ENCODE results near the gene GGT1.
"Not testable (repeated sequence)": the region's sequence is repeated elsewhere in the genome, so short reads cannot be mapped to it uniquely, and the experiment has no call there.

The GGT1 gene

DNA sequence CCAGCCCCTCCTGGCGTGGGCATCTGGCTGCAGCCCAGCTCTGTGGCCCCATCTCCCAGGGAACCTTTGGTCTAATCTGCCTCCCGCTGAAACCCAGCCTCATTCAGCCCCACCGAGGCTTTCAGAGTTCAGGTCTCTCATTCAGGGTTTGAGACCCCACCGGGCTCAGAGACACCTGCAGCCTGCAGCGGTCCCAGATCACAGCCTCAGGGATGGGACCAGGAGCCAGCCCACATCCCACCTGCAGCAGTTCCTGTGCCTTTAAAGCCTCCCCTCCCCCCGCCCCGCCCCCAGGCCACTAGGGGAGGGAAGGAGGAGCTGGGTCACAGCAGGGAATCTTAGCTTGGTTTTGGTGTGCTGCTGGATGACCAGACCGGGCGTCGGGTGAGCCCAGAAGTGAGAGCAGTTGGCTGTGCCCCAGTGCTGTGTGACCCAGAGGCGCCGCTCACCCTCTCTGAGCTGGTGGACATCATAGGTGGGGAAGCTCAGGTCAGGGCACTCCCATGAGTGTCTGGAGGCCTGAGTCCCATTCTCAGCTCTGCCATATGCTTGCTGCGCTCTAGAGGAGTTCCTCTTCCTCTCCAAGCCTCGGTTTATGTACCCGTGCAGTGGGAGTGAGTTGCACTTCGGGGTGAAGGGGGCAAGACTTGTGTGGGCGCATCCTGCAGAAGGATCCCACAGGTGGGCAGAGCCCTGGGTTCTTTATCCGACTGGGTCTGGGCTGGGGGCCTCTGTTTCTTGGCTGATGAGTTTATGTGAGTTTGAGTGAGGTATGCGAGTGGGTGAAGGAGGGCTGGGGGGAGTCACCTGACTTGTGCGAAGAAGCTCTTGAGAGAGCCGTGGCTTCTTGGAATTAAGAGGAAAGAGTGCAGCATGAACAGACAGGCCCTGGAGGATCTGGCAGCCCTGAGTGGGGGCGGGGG is at the start of gene GGT1:
Gene GGT1 (plus strand): TSS at position 347 of the 923 bp plus-strand sequence. CDS start 7,889 bp downstream, outside the sequence.
- H3K9me3 Mint-ChIP-seq; H3K27me3 Mint-ChIP-seq; intact Hi-C loops (cut with micrococcal nuclease); H3K36me3 Mint-ChIP-seq (ENCODE audit: low read depth): not testable (repeated sequence)
- peak within 1 kb of the TSS; percentile 54 for H3K4me3 Mint-ChIP-seq
- peaks cover 47% of the 10 kb centered on the region for H3K4me1 Mint-ChIP-seq (ENCODE audit: low read depth)
- peak within 1 kb of the TSS; percentile 78 for H3K27ac Mint-ChIP-seq

DNA sequence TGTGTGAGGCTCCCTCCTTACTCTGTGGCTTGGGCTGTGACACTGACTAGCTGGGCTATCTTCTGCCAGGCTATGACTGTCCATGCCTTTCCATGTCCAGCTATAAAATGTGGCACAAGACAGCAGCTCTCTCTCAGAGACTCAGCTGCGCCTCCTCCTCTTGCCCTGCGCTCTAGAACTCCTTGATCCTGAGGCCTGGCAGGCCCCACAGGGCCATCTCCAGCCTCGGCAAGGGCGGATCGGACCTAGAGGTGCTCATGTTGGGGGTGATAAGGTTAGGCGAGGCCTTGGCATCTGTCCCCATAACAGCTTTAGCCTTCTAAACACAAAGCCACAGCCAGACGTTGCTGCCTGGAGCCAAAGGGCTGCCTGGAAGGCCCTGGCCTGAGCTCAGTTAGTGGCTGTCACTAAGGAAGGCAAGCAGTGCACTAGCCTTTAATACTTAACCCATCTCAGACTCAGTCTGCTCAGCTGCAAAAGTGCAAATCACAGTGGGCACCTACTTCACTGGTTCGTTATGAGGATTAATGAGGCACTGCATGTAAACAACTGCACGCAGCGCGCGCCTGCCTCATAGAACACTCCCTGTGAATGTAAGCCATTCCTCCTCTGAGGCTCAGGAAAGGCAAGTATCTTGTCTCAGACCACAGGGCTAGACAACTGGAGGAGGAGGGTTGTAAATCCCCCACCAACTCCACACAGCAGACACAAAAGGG is 49.2 kb upstream of the GGT1 start:
- peaks cover 71% of the 10 kb centered on the region for H3K4me1 Mint-ChIP-seq (ENCODE audit: low read depth)

DNA sequence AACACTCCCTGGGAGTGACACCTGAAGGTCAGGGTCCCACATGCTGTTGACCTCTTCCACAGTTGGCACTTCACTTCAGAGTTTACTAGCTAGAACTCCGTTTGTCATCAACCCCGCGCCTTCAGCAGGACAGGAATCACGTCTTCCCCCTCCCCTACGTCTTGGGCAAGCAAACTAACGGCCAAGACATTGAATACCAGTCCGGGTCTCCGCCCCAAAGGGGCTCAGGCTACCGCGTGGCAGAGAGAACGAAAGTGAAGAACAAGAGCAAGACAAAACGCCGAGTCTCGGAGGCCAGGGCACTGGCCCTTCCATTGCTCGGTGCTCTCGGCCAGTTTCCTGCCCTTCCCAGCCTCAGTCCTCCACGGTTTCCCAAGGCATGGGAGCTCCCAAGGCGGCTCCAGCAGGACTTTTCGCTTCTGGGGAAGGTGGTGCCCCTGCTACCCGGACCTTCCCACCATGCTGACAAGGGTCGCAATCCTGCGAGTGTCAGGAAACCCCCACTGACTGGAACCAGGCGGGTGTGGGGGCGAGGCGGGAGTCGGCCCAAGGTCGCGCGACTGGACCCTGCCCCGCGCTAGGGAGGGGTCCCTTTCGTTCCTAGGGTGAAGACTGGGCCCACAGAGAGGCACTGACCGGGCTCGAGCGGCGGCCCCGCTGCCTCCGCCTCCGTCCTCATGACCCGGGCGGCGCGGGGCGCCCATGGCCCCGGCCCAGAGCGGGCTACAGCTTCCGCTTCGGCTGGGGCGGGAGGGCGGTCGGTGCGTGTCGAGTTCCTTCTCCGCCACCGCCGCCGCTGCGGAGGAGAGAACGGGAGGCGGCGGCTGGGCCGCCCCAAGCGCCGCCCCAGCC is 48.5 kb upstream of the GGT1 start, which contains the start of gene GUCD1:
Gene GUCD1 (minus strand): TSS at position 826 of the 852 bp plus-strand sequence. CDS start 147 bp downstream, at position 679.
- peak within 1 kb of the TSS; percentile 93 for H3K27ac Mint-ChIP-seq
- peaks cover 69% of the 10 kb centered on the region for H3K36me3 Mint-ChIP-seq (ENCODE audit: low read depth)
- H3K27me3 Mint-ChIP-seq, result no peaks in the 10 kb centered on the region
- intact Hi-C loops (cut with micrococcal nuclease), result no loop called here
- H3K9me3 Mint-ChIP-seq, result no peaks in the 10 kb centered on the region
- peaks cover 69% of the 10 kb centered on the region for H3K4me1 Mint-ChIP-seq (ENCODE audit: low read depth)
- H3K4me3 Mint-ChIP-seq, result peak within 1 kb of the TSS; percentile 94

More for the DNA sequence above, 49.2 kb upstream of the GGT1 start:
- no peaks in the 10 kb centered on the region for H3K9me3 Mint-ChIP-seq
- peak overlapping the region; percentile 93 for H3K27ac Mint-ChIP-seq
- no peaks in the 10 kb centered on the region for H3K27me3 Mint-ChIP-seq
- peak overlapping the region; percentile 94 for H3K4me3 Mint-ChIP-seq
- H3K36me3 Mint-ChIP-seq (ENCODE audit: low read depth), result peaks cover 69% of the 10 kb centered on the region
- intact Hi-C loops (cut with micrococcal nuclease), result no loop called here

DNA sequence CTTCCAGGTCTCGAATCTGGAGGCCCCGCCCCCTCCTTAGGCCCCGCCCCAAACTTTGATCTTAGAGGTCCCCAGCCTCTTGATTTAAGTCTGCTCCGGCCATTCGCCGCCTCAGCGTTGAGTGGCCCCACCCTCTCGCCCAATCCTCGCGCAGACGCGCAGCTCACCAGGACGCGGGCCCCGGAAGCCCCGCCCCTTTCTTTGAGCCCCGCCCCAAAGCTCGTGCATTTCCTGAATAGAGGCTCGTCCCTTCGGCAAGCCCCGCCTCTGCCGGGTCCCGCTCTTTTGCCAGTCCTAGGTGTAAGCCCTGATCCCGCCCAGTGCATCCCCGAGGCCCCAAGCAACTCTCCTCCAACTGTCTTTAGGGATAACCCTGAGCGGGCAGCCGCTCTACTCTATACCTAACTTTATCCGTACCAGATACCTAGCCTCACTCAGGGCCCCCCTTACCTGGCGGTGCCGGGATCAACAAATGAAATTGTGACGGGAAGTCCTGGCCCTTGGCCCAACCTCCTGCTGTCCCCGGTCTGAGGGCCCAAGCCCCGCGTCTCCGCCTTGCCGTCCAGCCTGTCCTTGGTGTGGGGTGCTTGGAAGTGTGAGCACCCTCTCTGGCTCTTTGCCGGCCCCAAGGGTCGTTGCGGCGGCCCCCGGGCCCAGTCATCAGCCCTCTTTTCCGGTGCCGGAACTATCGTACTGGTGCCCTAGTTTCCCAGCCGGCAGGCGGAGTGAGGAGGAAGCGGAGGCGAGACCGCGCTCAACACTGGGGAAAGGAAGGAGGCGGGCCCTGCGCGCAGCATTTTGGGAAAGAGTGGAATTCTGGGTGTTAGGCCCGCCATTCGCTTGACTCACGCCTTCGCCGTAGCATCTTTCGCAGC is 47.6 kb upstream of the GGT1 start, which contains the start of gene SNRPD3:
Gene SNRPD3 (plus strand): TSS at position 835 of the 875 bp plus-strand sequence. CDS start 1,676 bp downstream, outside the sequence.
- Mint-ChIP-seq H3K4me1 (ENCODE audit: low read depth) (peaks cover 63% of the 10 kb centered on the region), H3K9me3 (no peaks in the 10 kb centered on the region), H3K27ac (peak within 1 kb of the TSS; percentile 93), H3K36me3 (ENCODE audit: low read depth) (peaks cover 66% of the 10 kb centered on the region), H3K4me3 (peak within 1 kb of the TSS; percentile 94), H3K27me3 (no peaks in the 10 kb centered on the region)
- intact Hi-C loops (cut with micrococcal nuclease), result no loop called here

DNA sequence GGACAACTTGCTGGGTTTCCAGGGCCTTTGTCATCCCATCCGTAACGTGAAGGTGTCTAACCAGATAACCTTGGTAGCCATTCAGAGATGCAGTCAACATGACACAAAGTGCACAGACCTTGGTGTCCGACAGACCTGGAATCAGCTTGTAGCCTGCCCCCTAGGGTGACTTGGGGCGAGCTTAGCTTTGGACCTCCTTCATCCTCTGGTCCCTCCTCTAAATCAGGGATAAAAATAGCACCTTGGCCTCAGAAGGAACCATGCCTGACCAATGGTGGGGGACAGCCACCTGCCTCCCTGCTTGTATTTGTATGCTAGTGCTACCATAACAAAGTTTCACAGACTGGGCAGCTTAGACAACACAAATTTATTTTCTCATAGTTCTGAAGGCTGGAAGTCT is 43.5 kb upstream of the GGT1 start:
- Mint-ChIP-seq H3K4me3 (no peak overlapping the region), H3K36me3 (ENCODE audit: low read depth) (peaks cover 71% of the 10 kb centered on the region), H3K27ac (no peak overlapping the region), H3K27me3 (no peaks in the 10 kb centered on the region), H3K4me1 (ENCODE audit: low read depth) (peaks cover 38% of the 10 kb centered on the region), H3K9me3 (no peaks in the 10 kb centered on the region)
- intact Hi-C loops (cut with micrococcal nuclease), result no loop called here

DNA sequence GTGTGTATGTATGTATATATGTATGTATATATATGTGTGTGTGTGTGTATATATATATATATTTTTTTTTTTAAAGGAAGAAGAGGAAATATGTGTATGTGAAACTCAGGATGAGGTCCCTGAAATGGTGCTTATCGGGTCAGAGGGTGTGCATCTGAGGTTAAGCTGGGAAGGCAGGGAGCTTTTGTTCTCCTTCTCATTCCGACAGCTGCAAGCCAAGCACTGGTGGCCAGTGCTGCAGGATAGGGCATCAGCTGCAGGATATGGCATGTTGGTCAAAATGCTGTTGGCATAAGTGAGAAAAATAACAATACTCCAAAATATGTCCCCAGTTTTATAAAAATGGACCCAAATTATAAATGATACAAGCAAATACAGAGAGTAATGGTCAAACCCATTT is 39.7 kb upstream of the GGT1 start:
- Mint-ChIP-seq H3K9me3 (no peaks in the 10 kb centered on the region), H3K4me1 (ENCODE audit: low read depth) (peaks cover 26% of the 10 kb centered on the region), H3K4me3 (no peak overlapping the region), H3K27me3 (no peaks in the 10 kb centered on the region), H3K27ac (no peak overlapping the region), H3K36me3 (ENCODE audit: low read depth) (peaks cover 78% of the 10 kb centered on the region)
- intact Hi-C loops (cut with micrococcal nuclease), result no loop called here

DNA sequence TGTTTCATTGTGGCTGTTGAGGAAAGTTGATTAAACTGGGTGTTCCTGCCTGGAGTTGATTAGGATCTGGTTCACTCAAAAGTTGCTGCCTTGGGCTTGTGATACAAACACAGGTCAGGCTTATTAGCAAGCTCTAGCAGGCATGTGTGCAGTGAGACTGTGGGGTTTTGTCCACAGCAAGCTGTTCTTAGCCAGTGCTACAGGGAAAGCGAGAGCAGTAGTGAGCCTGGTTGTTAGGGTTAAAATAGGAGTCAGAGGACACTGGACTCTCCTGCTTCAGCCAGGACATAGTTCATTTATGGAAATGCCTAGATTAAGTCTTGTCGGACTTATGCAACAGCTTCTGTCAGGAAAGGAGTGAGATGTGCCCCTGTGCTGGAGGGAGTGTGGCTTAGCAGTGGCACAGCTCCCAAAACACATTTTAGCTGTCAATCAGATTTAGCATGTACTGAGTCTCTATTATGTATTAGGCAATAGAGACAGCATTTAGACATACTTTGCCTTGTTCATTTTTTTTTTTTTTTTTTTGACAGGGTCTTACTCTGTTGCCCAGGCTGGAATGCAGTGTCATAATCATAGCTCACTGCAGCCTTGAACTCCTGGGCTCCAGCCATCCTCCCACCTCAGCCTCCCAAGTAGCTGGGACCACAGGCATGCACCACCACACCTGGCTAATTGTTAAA is 38.5 kb upstream of the GGT1 start:
- Mint-ChIP-seq H3K4me1 (ENCODE audit: low read depth) (peaks cover 18% of the 10 kb centered on the region), H3K27me3 (no peaks in the 10 kb centered on the region), H3K36me3 (ENCODE audit: low read depth) (peaks cover 75% of the 10 kb centered on the region), H3K27ac (no peak overlapping the region), H3K9me3 (no peaks in the 10 kb centered on the region), H3K4me3 (no peak overlapping the region)
- intact Hi-C loops (cut with micrococcal nuclease), result no loop called here

DNA sequence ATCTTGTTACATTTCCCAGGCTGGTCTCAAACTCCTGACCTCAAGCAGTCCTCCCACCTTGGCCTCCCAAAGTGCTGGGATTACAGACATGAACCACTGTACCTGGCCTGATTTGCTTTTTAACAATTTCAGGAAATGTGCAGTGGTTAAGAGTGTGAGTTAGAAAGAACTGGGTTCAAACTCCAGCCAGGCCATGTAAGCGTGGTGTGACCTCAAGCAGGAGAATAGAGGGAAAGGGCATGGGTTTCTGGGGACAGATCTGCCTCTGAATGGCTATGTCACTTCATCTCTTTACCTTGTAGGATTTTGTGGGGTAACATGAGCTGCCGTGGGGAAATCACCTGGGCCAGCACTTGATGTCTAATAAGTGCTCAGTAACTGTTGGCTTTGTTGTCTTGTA is 37.9 kb upstream of the GGT1 start:
- H3K36me3 Mint-ChIP-seq (ENCODE audit: low read depth), result peaks cover 78% of the 10 kb centered on the region
- H3K4me3 Mint-ChIP-seq, result no peak overlapping the region
- peaks cover 18% of the 10 kb centered on the region for H3K4me1 Mint-ChIP-seq (ENCODE audit: low read depth)
- H3K9me3 Mint-ChIP-seq, result no peaks in the 10 kb centered on the region
- intact Hi-C loops (cut with micrococcal nuclease), result no loop called here
- no peak overlapping the region for H3K27ac Mint-ChIP-seq
- H3K27me3 Mint-ChIP-seq, result no peaks in the 10 kb centered on the region

DNA sequence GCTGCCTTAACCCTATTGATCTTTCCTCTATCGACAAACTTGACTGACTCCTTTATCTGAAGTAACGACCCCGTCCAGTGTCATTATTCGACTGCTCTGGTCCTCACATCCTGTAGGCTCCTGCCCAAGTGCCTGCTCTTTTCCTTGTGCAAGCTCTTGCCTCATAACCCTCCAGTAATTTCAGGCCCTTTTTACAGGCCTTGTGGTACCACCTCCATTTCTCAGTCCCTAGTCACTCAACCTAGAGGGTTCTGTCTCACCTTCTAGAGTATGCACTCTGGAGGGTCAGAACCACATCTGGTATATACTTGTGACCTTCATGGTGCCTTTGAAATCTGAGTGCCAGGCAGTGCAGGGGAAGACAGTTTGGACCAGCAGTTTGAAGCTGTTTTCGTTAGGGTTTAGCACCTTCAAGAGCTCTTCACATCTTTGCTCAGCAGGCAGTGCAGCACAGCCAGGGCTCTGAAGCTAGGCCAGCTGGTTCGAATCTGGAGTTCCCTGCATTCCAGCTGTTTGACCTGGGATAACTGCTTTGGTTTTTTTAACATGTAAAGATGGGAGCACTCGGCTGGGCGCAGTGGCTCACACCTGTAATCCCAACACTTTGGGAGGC is 36.0 kb upstream of the GGT1 start:
- Mint-ChIP-seq H3K4me1 (ENCODE audit: low read depth) (peaks cover 18% of the 10 kb centered on the region), H3K27me3 (no peaks in the 10 kb centered on the region), H3K4me3 (no peak overlapping the region), H3K27ac (no peak overlapping the region), H3K36me3 (ENCODE audit: low read depth) (peaks cover 86% of the 10 kb centered on the region), H3K9me3 (no peaks in the 10 kb centered on the region)
- intact Hi-C loops (cut with micrococcal nuclease), result no loop called here

DNA sequence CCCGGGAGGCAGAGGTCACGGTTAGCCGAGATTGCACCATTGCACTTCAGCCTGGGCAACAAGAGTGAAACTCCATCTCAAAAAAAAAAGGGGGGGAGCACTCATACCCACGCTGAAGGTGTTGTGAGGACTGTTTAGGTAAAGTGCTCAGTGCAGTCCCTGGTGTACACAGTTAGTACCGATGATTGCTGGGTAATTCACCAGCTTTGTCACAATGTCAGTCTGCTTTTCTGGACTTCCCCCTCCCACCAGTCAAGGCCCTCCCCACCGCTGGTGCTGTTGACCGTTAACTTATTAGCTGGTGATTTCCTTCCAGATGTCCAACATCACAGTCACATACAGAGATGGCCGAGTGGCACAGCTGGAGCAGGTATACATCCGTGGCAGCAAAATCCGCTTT is 35.3 kb upstream of the GGT1 start:
- Mint-ChIP-seq H3K4me3 (no peak overlapping the region), H3K36me3 (ENCODE audit: low read depth) (peaks cover 88% of the 10 kb centered on the region), H3K4me1 (ENCODE audit: low read depth) (peaks cover 18% of the 10 kb centered on the region), H3K27ac (no peak overlapping the region), H3K9me3 (no peaks in the 10 kb centered on the region), H3K27me3 (no peaks in the 10 kb centered on the region)
- intact Hi-C loops (cut with micrococcal nuclease), result no loop called here

DNA sequence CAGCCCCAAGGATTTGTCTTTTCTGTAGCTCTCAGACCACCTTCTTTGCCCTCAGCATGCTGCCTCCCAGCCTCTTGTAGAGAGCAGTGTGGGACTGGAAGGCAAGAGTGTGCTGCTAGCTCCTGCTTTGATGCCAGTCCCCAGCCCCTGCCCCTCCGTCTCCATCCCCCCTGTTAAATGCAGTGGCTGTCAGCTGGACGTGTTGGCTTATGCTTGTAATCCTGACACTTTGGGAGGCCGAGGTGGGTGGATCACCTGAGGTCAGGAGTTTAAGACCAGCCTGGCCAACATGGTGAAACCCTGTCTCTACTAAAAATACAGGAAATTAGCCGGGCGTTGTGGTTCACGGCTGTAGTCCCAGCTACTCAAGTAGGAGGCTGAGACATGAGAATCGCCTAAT is 31.7 kb upstream of the GGT1 start:
- peaks cover 92% of the 10 kb centered on the region for H3K36me3 Mint-ChIP-seq (ENCODE audit: low read depth)
- H3K27me3 Mint-ChIP-seq, result no peaks in the 10 kb centered on the region
- no peak overlapping the region for H3K4me3 Mint-ChIP-seq
- no peak overlapping the region for H3K27ac Mint-ChIP-seq
- no peaks in the 10 kb centered on the region for H3K9me3 Mint-ChIP-seq
- H3K4me1 Mint-ChIP-seq (ENCODE audit: low read depth), result peaks cover 5% of the 10 kb centered on the region
- intact Hi-C loops (cut with micrococcal nuclease), result no loop called here

DNA sequence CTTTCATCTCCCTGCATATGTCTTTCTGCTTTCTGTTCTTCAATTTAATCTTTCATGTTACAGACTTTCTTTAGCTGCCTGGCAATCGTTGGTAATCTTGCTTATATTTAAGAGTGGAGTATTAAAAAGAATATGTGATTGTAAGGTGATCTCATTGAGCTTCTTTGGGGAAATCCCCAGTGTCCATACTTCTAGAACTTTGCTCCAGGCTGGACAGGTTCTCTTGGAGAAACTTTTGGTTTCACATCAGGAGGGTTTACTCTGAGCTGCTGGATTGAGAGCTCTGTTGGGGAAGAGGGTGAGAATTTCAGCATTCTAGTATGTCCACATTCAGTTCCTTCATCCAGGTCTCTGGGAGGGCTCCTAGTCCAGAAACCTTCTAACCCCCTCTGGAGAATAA is 26.2 kb upstream of the GGT1 start:
- Mint-ChIP-seq H3K27ac (peak overlapping the region; percentile 55), H3K4me1 (ENCODE audit: low read depth) (peaks cover 6% of the 10 kb centered on the region), H3K9me3 (no peaks in the 10 kb centered on the region), H3K36me3 (ENCODE audit: low read depth) (peaks cover 65% of the 10 kb centered on the region), H3K27me3 (no peaks in the 10 kb centered on the region), H3K4me3 (no peak overlapping the region)
- intact Hi-C loops (cut with micrococcal nuclease), result no loop called here

Data from dendritic cell treated with granulocyte-macrophage colony-stimulating factor and Interleukin-4, amounts not matched to agents 40 ng/mL and 50 ng/mL, for 4 days (primary cell).